Measurements from ENCODE around the gene NSD1. TPM values are rescaled to one million over a fixed set of nuclear protein-coding genes. Genes with fewer than 3 reads are reported as not detected.

The NSD1 gene
- total and polyA plus RNA-seq, 5 experiments from 2014 or later, result 25.0 to 130 (median 43.1) TPM

- ATAC-seq, result no peak
Measured at GRCh38 chr5:177349362-177349647, 215.7 kb downstream of the NSD1 start.

GRCh38 chr5:177349762-177350161, 216.2 kb downstream of the NSD1 start:
- no peak for ATAC-seq
- DNase-seq, result no peak
- POLR2A ChIA-PET, result interaction anchor here (0.8 to 1.5 kb wide), 2 partner anchors 11 to 14 kb away, joined by 3 to 4 read pairs; no protein-coding TSS in a partner anchor

More at GRCh38 chr5:177349362-177349647, 215.7 kb downstream of the NSD1 start:
- POLR2A ChIA-PET, result interaction anchor here (0.7 to 0.8 kb wide), 2 partner anchors 14 to 54 kb away, joined by 3 to 4 read pairs; no protein-coding TSS in a partner anchor
- Mint-ChIP-seq H3K9me3 (no peaks in the 10 kb centered on the region), H3K27ac (peak overlapping the region in 7 of 10 donors; percentile 34 to 99 (median 72)), H3K4me3 (peak overlapping the region in 9 of 10 donors; percentile 79 to 100 (median 97)), H3K4me1 (peaks cover 17 to 64% (median 53%) of the 10 kb centered on the region in 4 donors), H3K27me3 (no peaks in the 10 kb centered on the region), H3K36me3 (peaks cover 0 to 46% (median 3%) of the 10 kb centered on the region in 3 donors)
- DNase-seq, result no peak

More at GRCh38 chr5:177349762-177350161, 216.2 kb downstream of the NSD1 start:
- peaks cover 21 to 67% (median 57%) of the 10 kb centered on the region in 4 donors for H3K4me1 Mint-ChIP-seq
- H3K9me3 Mint-ChIP-seq, result no peaks in the 10 kb centered on the region
- no peaks in the 10 kb centered on the region for H3K27me3 Mint-ChIP-seq
- peaks cover 0 to 41% (median 3%) of the 10 kb centered on the region in 3 donors for H3K36me3 Mint-ChIP-seq
- peak overlapping the region; percentile 79 to 100 (median 97) for H3K4me3 Mint-ChIP-seq
- H3K27ac Mint-ChIP-seq, result peak overlapping the region in 9 of 10 donors; percentile 5 to 99 (median 60)

Other genes starting within 250 kb of the NSD1 start
- gene HK3, start 234.4 kb upstream of the NSD1 start, total RNA-seq, result under 1 TPM; 0.52 to 0.86 TPM
- under 1 TPM in 2 of 3 donors, not detected in 1; 0.21 to 0.23 TPM for gene HK3, start 234.4 kb upstream of the NSD1 start, polyA plus RNA-seq
- gene UIMC1, start 127.0 kb upstream of the NSD1 start, total RNA-seq, result 10 to 100 TPM; 60.9 to 70.0 TPM
- 10 to 100 TPM; 15.4 to 31.0 (median 16.6) TPM for gene UIMC1, start 127.0 kb upstream of the NSD1 start, polyA plus RNA-seq
- gene ZNF346, start 111.1 kb upstream of the NSD1 start, total RNA-seq, result 10 to 100 TPM; 21.3 to 30.5 TPM
- 10 to 100 TPM in 2 of 3 donors, 1 to 10 TPM in 1; 9.3 to 19.5 (median 11.4) TPM for gene ZNF346, start 111.1 kb upstream of the NSD1 start, polyA plus RNA-seq
- 1 to 10 TPM; 1.8 to 3.0 TPM for gene FGFR4, start 46.9 kb upstream of the NSD1 start, total RNA-seq
- under 1 TPM in 2 of 3 donors, not detected in 1; 0.23 to 0.76 TPM for gene FGFR4, start 46.9 kb upstream of the NSD1 start, polyA plus RNA-seq
- 10 to 100 TPM; 23.3 TPM for gene RAB24, start 169.9 kb downstream of the NSD1 start, total RNA-seq
- gene RAB24, start 169.9 kb downstream of the NSD1 start, polyA plus RNA-seq, result 10 to 100 TPM; 20.8 to 26.9 (median 26.1) TPM
- 10 to 100 TPM; 54.2 to 61.4 TPM for gene PRELID1, start 170.0 kb downstream of the NSD1 start, total RNA-seq
- 100 to 1,000 TPM; 163 to 204 (median 180) TPM for gene PRELID1, start 170.0 kb downstream of the NSD1 start, polyA plus RNA-seq
- gene MXD3, start 178.1 kb downstream of the NSD1 start, total RNA-seq, result 10 to 100 TPM; 13.6 to 18.1 TPM
- gene MXD3, start 178.1 kb downstream of the NSD1 start, polyA plus RNA-seq, result 1 to 10 TPM in 1 of 3 donors, under 1 TPM in 2; 0.07 to 1.1 (median 0.44) TPM
- 10 to 100 TPM; 77.1 to 89.0 TPM for gene LMAN2, start 217.9 kb downstream of the NSD1 start, total RNA-seq
- 100 to 1,000 TPM; 212 to 243 (median 242) TPM for gene LMAN2, start 217.9 kb downstream of the NSD1 start, polyA plus RNA-seq
- gene RGS14, start 224.2 kb downstream of the NSD1 start, total RNA-seq, result 100 to 1,000 TPM; 117 to 122 TPM
- 10 to 100 TPM; 40.9 to 89.3 (median 45.9) TPM for gene RGS14, start 224.2 kb downstream of the NSD1 start, polyA plus RNA-seq